Neural cell (in vitro differentiated cells): ENCODE measurements around the gene ERP44. TPM values are rescaled to one million over a fixed set of nuclear protein-coding genes. Genes with fewer than 3 reads are reported as not detected.

ENCODE experiments used
- H2AFZ ChIP-seq: fragments of 200-600, 300-800 bp; sonication (generic), shearing (Covaris generic); 2 replicates; pipeline ENCODE4 v1.6.0; 2014; ENCODE audit warnings: low read depth, mild to moderate bottlenecking, antibody characterized with exemption, low read length, moderate library complexity
- H3F3A ChIP-seq: fragments of 200-600 bp; shearing (Covaris generic); 2 replicates; pipeline ENCODE4 v1.6.1; 2016; ENCODE audit warnings: mild to moderate bottlenecking, moderate library complexity, mixed read lengths, antibody characterized with exemption, low read length; ENCODE audit not compliant: insufficient read depth, poor library complexity, severe bottlenecking
- H3K27ac ChIP-seq: fragments of 200-600, 300-800 bp; sonication (generic), shearing (Covaris generic); 2 replicates; pipeline ENCODE4 v1.5.1; 2014; ENCODE audit warnings: mild to moderate bottlenecking, low read length, moderate library complexity
- H3K27me3 ChIP-seq: fragments of 300-800, 200-600 bp; sonication (generic), shearing (Covaris generic); 2 replicates; pipeline ENCODE4 v1.6.0; 2014; ENCODE audit warnings: mild to moderate bottlenecking, low read depth, low read length, moderate library complexity; ENCODE audit not compliant: insufficient read depth
- H3K36me3 ChIP-seq: fragments of 300-800, 200-600 bp; sonication (generic), shearing (Covaris generic); 2 replicates; pipeline ENCODE4 v1.5.1; 2014; ENCODE audit warnings: mild to moderate bottlenecking, antibody characterized with exemption, low read length, moderate library complexity; ENCODE audit not compliant: insufficient read depth
- H3K4me2 ChIP-seq: fragments of 300-800, 200-600 bp; sonication (generic), shearing (Covaris generic); 2 replicates; pipeline ENCODE4 v1.6.0; 2014; ENCODE audit warnings: mild to moderate bottlenecking, low read length
- H3K4me3 ChIP-seq: fragments of 300-800, 200-600 bp; sonication (generic), shearing (Covaris generic); 2 replicates; pipeline ENCODE4 v1.5.1; 2014; ENCODE audit warnings: mild to moderate bottlenecking, low read length, moderate library complexity
- H3K79me2 ChIP-seq: fragments of 200-600 bp; shearing (Covaris generic); replicated peaks from 2 replicates; pipeline ENCODE4 v1.6.0; 2014; ENCODE audit warnings: mild to moderate bottlenecking, low read length, moderate library complexity; ENCODE audit not compliant: insufficient read depth
- H3K9ac ChIP-seq: fragments of 300-800, 200-600 bp; sonication (generic), shearing (Covaris generic); 2 replicates; pipeline ENCODE4 v1.6.1; 2016; ENCODE audit warnings: mild to moderate bottlenecking, low read length, mixed read lengths
- H3K9me2 ChIP-seq: fragments of 200-600 bp; shearing (Covaris generic); 2 replicates; pipeline ENCODE4 v1.6.1; 2016; ENCODE audit warnings: mild to moderate bottlenecking, low read length, mixed read lengths; ENCODE audit not compliant: insufficient read depth
- H3K9me3 ChIP-seq: fragments of 200-600, 300-800 bp; sonication (generic), shearing (Covaris generic); 2 replicates; pipeline ENCODE4 v1.6.1; 2016; ENCODE audit warnings: mild to moderate bottlenecking, mixed run types, low read length, moderate library complexity, mixed read lengths
- H4K20me1 ChIP-seq: fragments of 200-600 bp; shearing (Covaris generic); 2 replicates; pipeline ENCODE4 v1.6.1; 2016; ENCODE audit warnings: mild to moderate bottlenecking, mixed run types; ENCODE audit not compliant: insufficient read depth
- EP300 ChIP-seq: fragments of 450-650 bp; conservative IDR thresholded peaks from 2 replicates; pipeline ENCODE4 v1.6.1; 2014; ENCODE audit warnings: antibody characterized with exemption, mild to moderate bottlenecking, moderate library complexity; ENCODE audit not compliant: poor library complexity, severe bottlenecking
- EZH2 ChIP-seq: fragments of 200-600, 300-800 bp; shearing (Covaris generic), sonication (generic); IDR thresholded peaks from 2 replicates; pipeline ENCODE4 v1.6.1; 2014; ENCODE audit warnings: antibody characterized with exemption, low read length, borderline replicate concordance, mild to moderate bottlenecking; ENCODE audit not compliant: insufficient read depth, poor library complexity, severe bottlenecking
- MXI1 ChIP-seq: fragments of 450-650 bp; conservative IDR thresholded peaks from 2 replicates; pipeline ENCODE4 v1.6.1; 2014; ENCODE audit warnings: antibody characterized with exemption, mild to moderate bottlenecking; ENCODE audit not compliant: poor library complexity, severe bottlenecking
- POLR2AphosphoS5 ChIP-seq: IDR thresholded peaks from 2 replicates; pipeline ENCODE4 v1.6.1; 2012
- RAD21 ChIP-seq: fragments of 450-650 bp; conservative IDR thresholded peaks from 2 replicates; pipeline ENCODE4 v1.6.1; 2014; ENCODE audit warnings: antibody characterized with exemption, mild to moderate bottlenecking, moderate library complexity
- REST ChIP-seq: IDR thresholded peaks from 2 replicates; pipeline ENCODE4 v1.6.1; 2012; ENCODE audit warnings: borderline replicate concordance
- SMC3 ChIP-seq: fragments of 450-650 bp; conservative IDR thresholded peaks from 2 replicates; pipeline ENCODE4 v1.6.1; 2014; ENCODE audit warnings: antibody characterized with exemption, mild to moderate bottlenecking, moderate library complexity; ENCODE audit not compliant: poor library complexity
- TAF1 ChIP-seq: IDR thresholded peaks from 2 replicates; pipeline ENCODE4 v1.6.1; 2012; ENCODE audit warnings: low read depth
- polyA plus RNA-seq: library from polyadenylated mRNA; depleted of rRNA; stranded (reverse); fragments of >200 nt; gene quantifications from 2 replicates; pipeline ENCODE4 v1.2.3, GENCODE V29; 2014
- TF ChIP-seq, protein P1 (sequence below): fragments of 450-650 bp; IDR thresholded peaks from 2 replicates; pipeline ENCODE4 v1.5.1; 2014; ENCODE audit warnings: antibody characterized with exemption, mild to moderate bottlenecking, moderate library complexity; ENCODE audit not compliant: poor library complexity, severe bottlenecking

The ERP44 gene
- polyA plus RNA-seq, 1 donor from 2014 or later: 30.6 TPM

- no peak overlapping the region for H3K4me2 ChIP-seq
- no peak overlapping the region for H3K9ac ChIP-seq
- peaks cover 9% of the 10 kb centered on the region for H3K79me2 ChIP-seq
- H3K9me2 ChIP-seq: no peaks in the 10 kb centered on the region
- H3K4me3 ChIP-seq: no peak overlapping the region
- TF ChIP-seq EP300 (no peak), EZH2 (no peak), MXI1 (no peak), RAD21 (no peak), POLR2AphosphoS5 (no peak), REST (no peak), SMC3 (no peak), TAF1 (no peak)
- TF ChIP-seq, protein P1, sequence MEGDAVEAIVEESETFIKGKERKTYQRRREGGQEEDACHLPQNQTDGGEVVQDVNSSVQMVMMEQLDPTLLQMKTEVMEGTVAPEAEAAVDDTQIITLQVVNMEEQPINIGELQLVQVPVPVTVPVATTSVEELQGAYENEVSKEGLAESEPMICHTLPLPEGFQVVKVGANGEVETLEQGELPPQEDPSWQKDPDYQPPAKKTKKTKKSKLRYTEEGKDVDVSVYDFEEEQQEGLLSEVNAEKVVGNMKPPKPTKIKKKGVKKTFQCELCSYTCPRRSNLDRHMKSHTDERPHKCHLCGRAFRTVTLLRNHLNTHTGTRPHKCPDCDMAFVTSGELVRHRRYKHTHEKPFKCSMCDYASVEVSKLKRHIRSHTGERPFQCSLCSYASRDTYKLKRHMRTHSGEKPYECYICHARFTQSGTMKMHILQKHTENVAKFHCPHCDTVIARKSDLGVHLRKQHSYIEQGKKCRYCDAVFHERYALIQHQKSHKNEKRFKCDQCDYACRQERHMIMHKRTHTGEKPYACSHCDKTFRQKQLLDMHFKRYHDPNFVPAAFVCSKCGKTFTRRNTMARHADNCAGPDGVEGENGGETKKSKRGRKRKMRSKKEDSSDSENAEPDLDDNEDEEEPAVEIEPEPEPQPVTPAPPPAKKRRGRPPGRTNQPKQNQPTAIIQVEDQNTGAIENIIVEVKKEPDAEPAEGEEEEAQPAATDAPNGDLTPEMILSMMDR: no peak
- peaks cover 5% of the 10 kb centered on the region for H3K36me3 ChIP-seq
- H3K27ac ChIP-seq: no peak overlapping the region
- no peak overlapping the region for H2AFZ ChIP-seq
- H4K20me1 ChIP-seq: no peaks in the 10 kb centered on the region
- H3K27me3 ChIP-seq: no peaks in the 10 kb centered on the region
- H3K9me3 ChIP-seq: no peaks in the 10 kb centered on the region
- no peaks in the 10 kb centered on the region for H3F3A ChIP-seq
These were observed 12.4 kb upstream of the ERP44 start for GRCh38 chr9:100111235-100111634.

GRCh38 chr9:100108559-100108958 lies 9.8 kb upstream of the ERP44 start:
- H3K4me2 ChIP-seq: peak overlapping the region; percentile 64
- H3F3A ChIP-seq: no peaks in the 10 kb centered on the region
- H3K9me3 ChIP-seq: no peaks in the 10 kb centered on the region
- peaks cover 8% of the 10 kb centered on the region for H3K36me3 ChIP-seq
- no peaks in the 10 kb centered on the region for H3K9me2 ChIP-seq
- H2AFZ ChIP-seq: no peak overlapping the region
- peak overlapping the region; percentile 46 for H3K4me3 ChIP-seq
- peaks cover 9% of the 10 kb centered on the region for H3K79me2 ChIP-seq
- TF ChIP-seq, protein P1: no peak
- TF ChIP-seq RAD21 (peak; percentile 15), REST (peak; percentile 69), MXI1 (no peak), POLR2AphosphoS5 (peak; percentile 80), EZH2 (no peak), TAF1 (no peak), SMC3 (peak; percentile 24), EP300 (peak; percentile 87)
- H3K27ac ChIP-seq: peak overlapping the region; percentile 85
- no peaks in the 10 kb centered on the region for H3K27me3 ChIP-seq
- H4K20me1 ChIP-seq: no peaks in the 10 kb centered on the region
- H3K9ac ChIP-seq: peak overlapping the region; percentile 49
